ENCODE data around the gene DPH7. TPM values are rescaled to one million over a fixed set of nuclear protein-coding genes. Genes with fewer than 3 reads are reported as not detected.

The DPH7 gene
- total RNA-seq, 1 donor from 2014 or later, result 18.0 TPM

DNA sequence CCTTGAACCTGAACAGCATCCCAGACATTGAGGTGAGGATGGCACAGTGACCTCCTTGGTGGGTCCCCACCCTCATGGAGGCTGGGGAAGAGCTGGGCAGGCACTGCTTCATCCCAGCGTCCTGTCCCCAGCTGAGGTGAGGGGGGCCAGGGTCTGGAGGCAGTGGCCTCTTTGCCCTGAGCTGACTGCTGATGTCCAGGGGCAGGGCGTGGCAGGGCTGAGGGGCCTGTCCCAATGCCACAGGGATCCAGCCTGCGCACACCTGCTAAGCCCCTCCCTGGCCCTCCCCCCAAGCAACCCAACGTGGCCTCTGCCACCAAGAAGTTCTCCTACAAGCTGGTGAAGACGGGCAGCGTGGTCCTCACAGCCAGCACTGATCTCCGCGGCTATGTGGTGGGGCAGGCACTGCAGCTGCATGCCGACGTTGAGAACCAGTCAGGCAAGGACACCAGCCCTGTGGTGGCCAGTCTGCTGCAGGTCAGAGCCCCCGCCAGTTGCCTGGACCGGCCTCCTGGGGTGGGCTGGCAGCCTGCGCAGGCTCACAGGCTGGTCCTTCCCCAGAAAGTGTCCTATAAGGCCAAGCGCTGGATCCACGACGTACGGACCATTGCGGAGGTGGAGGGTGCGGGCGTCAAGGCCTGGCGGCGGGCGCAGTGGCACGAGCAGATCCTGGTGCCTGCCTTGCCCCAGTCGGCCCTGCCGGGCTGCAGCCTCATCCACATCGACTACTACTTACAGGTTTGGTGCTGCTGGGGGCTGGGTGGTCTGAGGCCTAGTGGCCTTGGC is 35.2 kb upstream of the DPH7 start:
- Histone ChIP-seq H3K4me3 (no peak overlapping the region), H3K4me1 (peaks cover 42% of the 10 kb centered on the region), H3K36me3 (peaks cover 32% of the 10 kb centered on the region), H3K9me3 (replicated peaks) (no peaks in the 10 kb centered on the region), H3K27ac (replicated peaks) (no peak overlapping the region), H3K27me3 (ENCODE audit: low read depth) (no peaks in the 10 kb centered on the region)
- no peak for DNase-seq
- TF ChIP-seq, protein P1, sequence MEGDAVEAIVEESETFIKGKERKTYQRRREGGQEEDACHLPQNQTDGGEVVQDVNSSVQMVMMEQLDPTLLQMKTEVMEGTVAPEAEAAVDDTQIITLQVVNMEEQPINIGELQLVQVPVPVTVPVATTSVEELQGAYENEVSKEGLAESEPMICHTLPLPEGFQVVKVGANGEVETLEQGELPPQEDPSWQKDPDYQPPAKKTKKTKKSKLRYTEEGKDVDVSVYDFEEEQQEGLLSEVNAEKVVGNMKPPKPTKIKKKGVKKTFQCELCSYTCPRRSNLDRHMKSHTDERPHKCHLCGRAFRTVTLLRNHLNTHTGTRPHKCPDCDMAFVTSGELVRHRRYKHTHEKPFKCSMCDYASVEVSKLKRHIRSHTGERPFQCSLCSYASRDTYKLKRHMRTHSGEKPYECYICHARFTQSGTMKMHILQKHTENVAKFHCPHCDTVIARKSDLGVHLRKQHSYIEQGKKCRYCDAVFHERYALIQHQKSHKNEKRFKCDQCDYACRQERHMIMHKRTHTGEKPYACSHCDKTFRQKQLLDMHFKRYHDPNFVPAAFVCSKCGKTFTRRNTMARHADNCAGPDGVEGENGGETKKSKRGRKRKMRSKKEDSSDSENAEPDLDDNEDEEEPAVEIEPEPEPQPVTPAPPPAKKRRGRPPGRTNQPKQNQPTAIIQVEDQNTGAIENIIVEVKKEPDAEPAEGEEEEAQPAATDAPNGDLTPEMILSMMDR (IDR thresholded peaks at IDR 0.05; ENCODE audit: borderline replicate concordance), result no peak
- intact Hi-C loops (cut with micrococcal nuclease), result no loop called here

DNA sequence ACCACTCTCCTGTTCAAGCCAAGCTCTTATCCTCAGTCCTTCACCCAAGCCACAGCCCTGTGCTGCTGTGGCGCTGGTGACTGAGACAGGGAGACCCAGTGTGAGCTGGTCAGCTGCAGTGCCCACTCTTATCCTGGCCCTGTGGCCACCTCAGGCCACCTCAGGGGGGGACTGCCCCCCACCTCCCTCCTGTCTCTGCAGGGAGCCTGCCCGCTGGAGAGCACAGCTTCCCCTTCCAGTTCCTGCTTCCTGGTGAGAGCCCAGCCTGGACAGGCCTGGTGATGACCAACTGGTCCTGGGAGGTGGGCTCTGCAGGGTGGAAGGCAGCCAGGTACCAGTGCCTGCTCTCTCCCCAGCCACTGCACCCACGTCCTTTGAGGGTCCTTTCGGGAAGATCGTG is 34.5 kb upstream of the DPH7 start:
- intact Hi-C loops (cut with micrococcal nuclease), result no loop called here
- Histone ChIP-seq H3K27ac (replicated peaks) (peak overlapping the region; percentile 59), H3K27me3 (ENCODE audit: low read depth) (no peaks in the 10 kb centered on the region), H3K4me3 (no peak overlapping the region), H3K9me3 (replicated peaks) (no peaks in the 10 kb centered on the region), H3K36me3 (peaks cover 37% of the 10 kb centered on the region), H3K4me1 (peaks cover 46% of the 10 kb centered on the region)
- no peak for DNase-seq
- TF ChIP-seq, protein P1 (IDR thresholded peaks at IDR 0.05; ENCODE audit: borderline replicate concordance), result no peak

DNA sequence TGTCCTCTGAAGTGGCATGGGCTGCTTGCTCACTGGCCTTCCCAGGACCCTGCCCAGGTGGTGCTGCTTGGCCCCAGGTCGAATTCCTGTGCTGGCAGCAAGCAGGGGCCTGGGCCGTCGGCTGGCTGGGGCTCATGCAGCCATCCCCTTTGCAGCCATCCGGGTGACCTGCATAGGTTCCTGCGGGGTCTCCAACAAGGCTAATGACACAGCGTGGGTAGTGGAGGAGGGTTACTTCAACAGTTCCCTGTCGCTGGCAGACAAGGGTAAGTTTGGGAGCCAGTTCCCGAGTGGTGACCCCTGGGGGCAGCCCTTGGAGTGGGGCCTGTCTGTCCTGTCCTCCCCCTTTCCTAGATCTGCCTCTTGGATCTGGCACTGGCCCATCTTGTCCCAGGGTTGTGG is 34.0 kb upstream of the DPH7 start:
- Histone ChIP-seq H3K4me1 (peaks cover 46% of the 10 kb centered on the region), H3K36me3 (peaks cover 37% of the 10 kb centered on the region), H3K9me3 (replicated peaks) (no peaks in the 10 kb centered on the region), H3K4me3 (no peak overlapping the region), H3K27ac (replicated peaks) (peak overlapping the region; percentile 59), H3K27me3 (ENCODE audit: low read depth) (no peaks in the 10 kb centered on the region)
- DNase-seq, result no peak
- TF ChIP-seq, protein P1 (IDR thresholded peaks at IDR 0.05; ENCODE audit: borderline replicate concordance), result no peak
- intact Hi-C loops (cut with micrococcal nuclease), result no loop called here

DNA sequence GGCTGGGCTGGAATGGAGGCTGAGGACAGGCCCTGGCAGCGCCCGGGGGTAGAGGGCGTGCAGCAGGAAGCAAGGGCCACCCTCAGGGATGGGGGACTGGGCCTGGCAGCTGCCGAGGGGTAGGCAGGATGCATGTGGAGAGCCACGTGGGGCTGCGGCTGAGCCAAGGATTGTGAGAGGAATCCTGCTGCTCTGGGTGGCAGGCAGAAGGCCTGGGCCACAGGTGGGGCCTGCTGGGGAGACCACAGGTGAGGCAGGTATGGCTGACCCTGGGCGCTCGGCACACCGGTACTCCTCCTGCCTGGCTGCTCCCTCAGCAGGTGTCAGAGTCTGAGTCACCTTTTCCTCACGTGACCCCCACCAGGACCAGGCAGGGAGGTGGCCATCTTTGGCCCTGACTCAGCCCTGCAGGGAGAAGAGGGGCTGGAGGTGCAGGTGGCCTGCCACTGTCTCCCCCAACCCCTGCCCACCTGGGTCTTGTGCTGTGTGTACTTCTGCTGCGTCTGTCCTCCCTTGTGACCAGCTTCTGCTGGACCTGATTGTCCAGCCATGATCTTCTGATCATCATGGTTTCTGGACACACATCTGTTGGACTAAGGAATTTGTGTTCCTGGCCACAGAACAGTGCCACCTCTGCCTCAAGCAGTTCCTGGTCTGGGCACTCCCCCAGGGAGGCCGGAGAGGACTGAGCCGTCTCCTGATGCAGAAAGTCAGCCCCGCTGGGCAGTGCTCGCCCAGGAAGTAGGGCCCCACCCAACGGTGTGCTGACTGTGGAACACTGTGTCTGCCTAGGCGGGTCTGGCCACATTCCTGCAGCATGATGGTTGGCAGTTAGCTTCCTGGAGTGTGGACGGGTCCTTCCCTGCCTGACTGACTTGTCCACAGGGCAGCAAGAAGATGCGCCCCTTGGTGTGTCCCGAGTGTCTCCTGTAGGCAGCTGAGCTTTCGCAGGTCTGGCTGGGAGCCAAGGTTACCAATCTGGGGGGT is 33.2 kb upstream of the DPH7 start:
- H3K4me3 ChIP-seq, result no peak overlapping the region
- DNase-seq, result no peak
- no peaks in the 10 kb centered on the region for H3K9me3 ChIP-seq (replicated peaks)
- peak overlapping the region; percentile 59 for H3K27ac ChIP-seq (replicated peaks)
- no peaks in the 10 kb centered on the region for H3K27me3 ChIP-seq (ENCODE audit: low read depth)
- intact Hi-C loops (cut with micrococcal nuclease), result no loop called here
- H3K4me1 ChIP-seq, result peaks cover 46% of the 10 kb centered on the region
- H3K36me3 ChIP-seq, result peaks cover 37% of the 10 kb centered on the region
- TF ChIP-seq, protein P1 (IDR thresholded peaks at IDR 0.05; ENCODE audit: borderline replicate concordance), result no peak

DNA sequence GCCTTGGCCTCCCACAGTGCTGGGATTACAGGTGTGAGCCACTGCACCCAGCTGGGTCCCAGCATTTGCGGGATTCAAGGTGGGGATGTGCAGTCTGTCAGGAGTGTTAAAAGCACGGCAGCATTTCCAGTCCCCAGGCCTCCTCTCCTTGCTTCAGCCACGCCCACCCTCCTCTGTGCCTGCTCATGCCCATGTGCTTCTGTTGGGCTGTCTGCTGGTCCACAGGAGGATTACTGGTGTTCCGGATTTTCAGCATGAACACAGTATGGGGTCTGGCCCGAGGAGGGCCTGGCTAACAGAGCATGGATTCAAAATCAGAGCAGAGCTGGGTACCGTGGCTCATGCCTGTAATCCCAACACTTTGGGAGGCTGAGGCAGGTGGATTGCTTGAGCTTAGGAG is 32.2 kb upstream of the DPH7 start:
- Histone ChIP-seq H3K27ac (replicated peaks) (no peak overlapping the region), H3K4me1 (peaks cover 53% of the 10 kb centered on the region), H3K4me3 (no peak overlapping the region)

More for the DNA sequence above, 32.2 kb upstream of the DPH7 start:
- TF ChIP-seq, protein P1 (IDR thresholded peaks at IDR 0.05; ENCODE audit: borderline replicate concordance), result no peak
- no peaks in the 10 kb centered on the region for H3K27me3 ChIP-seq (ENCODE audit: low read depth)
- peaks cover 31% of the 10 kb centered on the region for H3K36me3 ChIP-seq
- H3K9me3 ChIP-seq (replicated peaks), result no peaks in the 10 kb centered on the region
- intact Hi-C loops (cut with micrococcal nuclease), result no loop called here
- DNase-seq, result no peak

Data from left ventricle myocardium inferior (tissue), 1 donor.